Ectodermal cell (in vitro differentiated cells): ENCODE measurements around the gene PHKG2.

Source experiments
- H3K27ac ChIP-seq: 2 replicates; pipeline ENCODE4 v1.7.0; 2013; ENCODE audit warnings: mild to moderate bottlenecking, low read depth, low read length; ENCODE audit not compliant: insufficient read depth, poor library complexity, severe bottlenecking
- H3K27me3 ChIP-seq: 2 replicates; pipeline ENCODE4 v1.7.0; 2013; ENCODE audit warnings: mild to moderate bottlenecking, low read length; ENCODE audit not compliant: insufficient read depth, control insufficient read depth, poor library complexity, severe bottlenecking
- H3K36me3 ChIP-seq: one replicate; pipeline ENCODE4 v1.7.0; 2013; ENCODE audit warnings: low read length; ENCODE audit not compliant: control insufficient read depth, insufficient read depth
- H3K4me1 ChIP-seq: one replicate; pipeline ENCODE4 v1.7.0; 2013; ENCODE audit warnings: low read length; ENCODE audit not compliant: control insufficient read depth, insufficient read depth
- H3K4me3 ChIP-seq: 2 replicates; pipeline ENCODE4 v1.7.0; 2013; ENCODE audit warnings: low read depth, low read length, control low read depth; ENCODE audit not compliant: insufficient read depth
- H3K9me3 ChIP-seq: 2 replicates; pipeline ENCODE4 v1.7.0; 2013; ENCODE audit warnings: mild to moderate bottlenecking, low read length, moderate library complexity; ENCODE audit not compliant: control insufficient read depth
- WGBS, 2 experiments: methylation state at CpG; one replicate each; pipeline ENCODE4 v1.1.7; 2013; ENCODE audit warnings: missing lambda C conversion rate in 2 of 2; 5-methylcytosine and 5-hydroxymethylcytosine counted together

The PHKG2 gene

DNA sequence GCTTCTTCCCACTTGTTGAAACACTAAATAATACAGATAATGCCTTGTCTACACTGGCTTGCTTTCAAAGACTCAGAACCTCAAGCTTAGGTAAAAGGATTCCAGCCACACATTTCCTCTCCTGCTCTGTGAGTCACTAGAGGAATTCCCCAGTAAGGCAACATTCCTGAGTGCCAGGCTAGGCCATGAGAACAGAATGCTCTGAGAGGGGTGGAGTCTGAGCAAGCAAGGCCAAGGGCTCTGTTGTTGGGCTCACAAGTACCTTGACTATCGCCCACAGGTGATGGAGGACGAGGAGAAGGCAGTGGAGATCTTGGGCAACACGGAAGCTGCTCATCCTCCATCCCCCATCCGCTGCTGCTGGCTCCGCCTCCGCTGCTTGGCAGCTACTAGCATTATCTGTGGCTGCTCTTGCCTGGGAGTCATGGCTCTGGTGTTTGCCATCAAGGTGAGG lies 6.7 kb upstream of the PHKG2 start:
- H3K36me3 ChIP-seq = peaks cover 27% of the 10 kb centered on the region
- H3K9me3 ChIP-seq = no peaks in the 10 kb centered on the region
- no peaks in the 10 kb centered on the region for H3K4me1 ChIP-seq
- H3K4me3 ChIP-seq = no peak overlapping the region
- H3K27ac ChIP-seq = no peak overlapping the region
- no peaks in the 10 kb centered on the region for H3K27me3 ChIP-seq
- WGBS, 2 experiments = 89 to 90% methylated on average over 6 of the region's 6 CpGs

DNA sequence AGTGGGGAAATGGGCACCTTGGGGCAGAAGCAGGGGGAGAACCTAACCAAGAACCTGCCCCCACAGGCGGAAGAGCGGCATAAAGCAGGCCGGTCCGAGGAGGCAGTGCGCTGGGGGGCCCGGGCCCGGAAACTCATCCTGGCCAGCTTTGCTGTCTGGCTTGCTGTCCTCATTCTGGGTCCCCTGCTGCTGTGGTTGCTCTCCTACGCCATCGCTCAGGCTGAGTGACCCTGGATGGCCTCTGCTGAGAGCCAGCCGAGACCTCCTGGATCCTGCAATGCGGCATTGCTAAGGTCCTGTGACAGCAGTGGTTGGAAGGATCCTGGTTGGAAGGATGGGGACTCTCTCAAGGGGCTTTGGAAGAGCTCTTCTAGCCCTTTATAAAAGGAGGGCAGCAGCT lies 4.5 kb upstream of the PHKG2 start:
- Histone ChIP-seq H3K9me3 (no peaks in the 10 kb centered on the region), H3K27ac (peak overlapping the region; percentile 8), H3K36me3 (peaks cover 9% of the 10 kb centered on the region), H3K27me3 (no peaks in the 10 kb centered on the region), H3K4me1 (no peaks in the 10 kb centered on the region), H3K4me3 (no peak overlapping the region)
- WGBS, 2 experiments = 95 to 96% methylated on average over 11 of the region's 11 CpGs

DNA sequence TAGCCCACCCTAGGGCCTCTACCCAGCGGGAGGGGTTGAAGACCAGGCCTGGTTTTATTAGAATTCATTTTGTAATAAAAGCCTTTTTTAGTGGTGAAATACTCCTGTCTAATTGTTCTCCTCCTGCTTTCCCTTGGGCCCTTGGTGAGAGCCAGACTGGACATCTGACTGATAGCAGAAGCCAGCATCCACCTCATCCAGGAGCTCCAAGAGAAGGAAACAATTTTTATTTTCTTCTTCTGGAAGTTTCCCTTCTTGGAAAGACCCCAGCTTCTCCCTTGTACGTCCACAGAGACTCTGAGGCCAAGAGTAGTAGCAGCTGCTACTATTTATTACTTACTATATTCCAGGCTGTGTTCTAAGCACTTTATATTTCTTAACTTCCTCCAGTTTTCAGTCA lies 4.0 kb upstream of the PHKG2 start:
- no peak overlapping the region for H3K4me3 ChIP-seq
- no peaks in the 10 kb centered on the region for H3K27me3 ChIP-seq
- H3K27ac ChIP-seq = no peak overlapping the region
- no peaks in the 10 kb centered on the region for H3K9me3 ChIP-seq
- no peaks in the 10 kb centered on the region for H3K4me1 ChIP-seq
- peaks cover 5% of the 10 kb centered on the region for H3K36me3 ChIP-seq
- 83 to 100% methylated on average over 1 to 2 of the region's 2 CpGs for WGBS, 2 experiments

DNA sequence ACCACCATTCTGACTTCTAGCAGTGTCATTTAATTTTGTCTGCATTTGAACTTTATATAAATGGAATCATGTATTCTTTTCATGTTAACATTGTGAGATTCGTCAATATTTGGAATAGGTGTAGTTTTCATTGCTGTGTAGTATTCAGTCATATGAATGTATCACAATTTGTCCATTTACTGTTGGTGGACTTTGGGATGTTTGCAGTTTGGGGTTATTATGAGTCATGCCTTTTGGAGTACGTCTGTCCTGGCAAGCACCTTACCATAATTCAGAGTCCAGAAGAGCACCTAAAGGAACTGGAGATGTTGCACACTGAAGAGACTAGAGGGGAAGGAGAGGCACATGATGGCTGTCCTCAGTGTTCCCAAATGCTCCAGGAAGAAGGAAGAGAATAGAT lies 3.1 kb upstream of the PHKG2 start:
- no peaks in the 10 kb centered on the region for H3K27me3 ChIP-seq
- H3K27ac ChIP-seq = no peak overlapping the region
- no peaks in the 10 kb centered on the region for H3K9me3 ChIP-seq
- H3K4me3 ChIP-seq = no peak overlapping the region
- H3K36me3 ChIP-seq = peaks cover 3% of the 10 kb centered on the region
- WGBS, 2 experiments = 90 to 94% methylated on average over 2 of the region's 2 CpGs
- H3K4me1 ChIP-seq = no peaks in the 10 kb centered on the region

DNA sequence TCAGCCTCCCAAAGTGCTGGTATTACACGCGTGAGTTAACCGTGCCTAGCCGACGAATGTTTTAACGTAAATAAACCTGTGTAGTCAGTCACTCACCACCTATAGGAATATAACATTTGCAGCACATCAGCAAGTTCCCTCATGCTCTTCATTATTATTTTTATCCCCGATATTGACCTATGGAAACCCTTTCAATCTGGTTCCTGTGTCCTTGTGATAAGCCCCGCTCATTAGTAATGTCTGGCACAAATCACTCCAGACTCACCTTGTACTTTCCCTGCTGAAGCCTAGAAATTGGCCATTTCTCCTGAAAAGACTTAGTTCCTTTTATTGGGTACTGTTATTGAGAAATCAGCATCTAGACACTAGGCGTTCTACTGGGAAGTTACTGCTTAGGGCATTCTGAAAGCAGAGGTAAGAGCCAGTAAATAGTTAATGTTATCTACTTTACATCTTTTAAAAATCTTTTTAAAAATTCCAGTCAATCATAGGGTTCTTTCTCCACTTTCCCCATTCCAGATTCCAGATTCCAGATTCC lies 1.5 kb upstream of the PHKG2 start:
- no peaks in the 10 kb centered on the region for H3K4me1 ChIP-seq
- no peak overlapping the region for H3K4me3 ChIP-seq

DNA sequence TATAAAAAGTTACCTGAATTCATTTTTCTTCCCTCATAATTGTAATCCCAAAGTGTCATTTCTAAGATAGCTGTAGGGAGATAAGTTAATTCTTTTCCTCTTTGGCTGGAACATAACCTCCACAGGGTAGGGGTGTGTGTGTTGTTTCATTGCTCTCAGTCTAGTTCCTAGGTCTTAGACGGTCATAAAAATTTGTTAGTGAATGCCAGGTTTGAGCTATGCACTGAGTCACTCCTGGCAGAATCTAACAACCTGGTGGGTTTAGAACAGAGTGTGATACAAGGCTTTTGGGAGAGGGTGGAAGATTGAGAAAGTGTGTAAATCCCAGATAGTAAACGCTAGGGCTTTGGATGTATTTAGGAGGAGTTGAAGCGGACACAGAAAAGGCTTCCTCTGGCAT lies 894 bp upstream of the PHKG2 start:
- H3K27ac ChIP-seq = no peak overlapping the region
- peak overlapping the region; percentile 57 for H3K4me3 ChIP-seq
- no peaks in the 10 kb centered on the region for H3K4me1 ChIP-seq
- WGBS, 2 experiments = 77 to 84% methylated on average over 3 of the region's 3 CpGs
- H3K9me3 ChIP-seq = no peaks in the 10 kb centered on the region
- no peaks in the 10 kb centered on the region for H3K27me3 ChIP-seq
- H3K36me3 ChIP-seq = peaks cover 8% of the 10 kb centered on the region

More for the DNA sequence above, 1.5 kb upstream of the PHKG2 start:
- no peaks in the 10 kb centered on the region for H3K9me3 ChIP-seq
- no peaks in the 10 kb centered on the region for H3K27me3 ChIP-seq
- H3K36me3 ChIP-seq = peaks cover 11% of the 10 kb centered on the region
- H3K27ac ChIP-seq = no peak overlapping the region
- WGBS, 2 experiments = 94 to 95% methylated on average over 9 of the region's 9 CpGs

DNA sequence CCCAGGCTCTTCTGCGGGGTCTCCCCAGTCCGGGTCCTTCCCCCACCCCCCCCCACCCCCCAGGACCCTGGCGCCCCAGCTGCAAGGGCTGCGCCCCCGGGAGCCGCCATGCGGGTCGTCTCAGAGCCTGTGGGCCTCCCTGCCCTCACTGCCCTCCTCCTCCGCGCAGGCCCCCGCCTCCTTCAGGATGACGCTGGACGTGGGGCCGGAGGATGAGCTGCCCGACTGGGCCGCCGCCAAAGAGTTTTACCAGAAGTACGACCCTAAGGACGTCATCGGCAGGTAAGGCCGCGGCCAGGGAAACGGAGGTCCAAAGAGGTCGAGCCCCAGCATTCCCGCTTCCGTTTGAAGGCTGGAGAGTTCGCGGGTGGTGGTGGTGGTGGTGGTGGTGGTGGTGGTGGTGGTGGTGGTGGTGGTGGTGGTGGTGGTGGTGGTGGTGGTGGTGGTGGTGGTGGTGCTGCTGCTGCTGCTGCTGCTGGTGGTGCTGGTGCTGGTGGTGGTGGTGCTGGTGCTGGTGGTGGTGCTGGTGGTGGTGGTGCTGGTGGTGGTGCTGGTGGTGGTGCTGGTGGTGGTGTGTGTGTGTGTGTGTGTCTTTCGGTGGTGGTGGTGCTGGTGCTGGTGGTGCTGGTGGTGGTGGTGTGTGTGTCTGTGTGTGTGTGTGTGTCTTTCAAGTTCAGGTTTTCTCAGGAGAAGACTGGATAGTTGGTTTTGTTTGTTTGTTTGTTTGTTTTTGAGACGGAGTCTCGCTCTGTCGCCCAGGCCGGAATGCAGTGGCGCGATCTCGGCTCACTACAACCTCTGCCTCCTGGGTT lies 615 bp downstream of the PHKG2 start:
- H3K36me3 ChIP-seq = peaks cover 19% of the 10 kb centered on the region

DNA sequence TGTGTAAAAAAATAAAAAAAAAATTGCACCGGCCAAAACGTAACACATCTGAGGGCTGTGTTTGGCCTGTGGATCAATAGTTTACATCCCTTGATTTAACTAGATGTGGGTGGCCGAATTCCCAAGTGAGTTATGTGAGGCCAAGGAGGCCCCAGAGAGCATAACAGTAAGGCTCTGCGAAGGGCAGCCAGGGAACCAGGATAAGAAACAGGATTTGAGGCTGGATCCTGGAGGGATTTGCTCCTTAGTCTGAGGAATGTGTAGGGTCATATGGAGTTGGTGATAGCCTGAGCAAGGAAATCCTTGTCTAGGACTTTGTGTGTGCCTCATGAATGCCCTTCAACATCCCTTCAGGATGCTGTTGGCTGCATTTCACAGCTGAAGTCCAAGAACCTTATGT lies 2.0 kb downstream of the PHKG2 start:
- Histone ChIP-seq H3K27me3 (no peaks in the 10 kb centered on the region), H3K9me3 (no peaks in the 10 kb centered on the region), H3K4me3 (no peak overlapping the region), H3K36me3 (peaks cover 20% of the 10 kb centered on the region), H3K27ac (no peak overlapping the region), H3K4me1 (no peaks in the 10 kb centered on the region)
- 94 to 95% methylated on average over 4 of the region's 4 CpGs for WGBS, 2 experiments

More for the DNA sequence above, 615 bp downstream of the PHKG2 start:
- Histone ChIP-seq H3K4me3 (peak overlapping the region; percentile 57), H3K4me1 (no peaks in the 10 kb centered on the region), H3K27ac (no peak overlapping the region), H3K27me3 (no peaks in the 10 kb centered on the region), H3K9me3 (no peaks in the 10 kb centered on the region)
- 18% methylated on average over 35 to 36 of the region's 36 CpGs for WGBS, 2 experiments

DNA sequence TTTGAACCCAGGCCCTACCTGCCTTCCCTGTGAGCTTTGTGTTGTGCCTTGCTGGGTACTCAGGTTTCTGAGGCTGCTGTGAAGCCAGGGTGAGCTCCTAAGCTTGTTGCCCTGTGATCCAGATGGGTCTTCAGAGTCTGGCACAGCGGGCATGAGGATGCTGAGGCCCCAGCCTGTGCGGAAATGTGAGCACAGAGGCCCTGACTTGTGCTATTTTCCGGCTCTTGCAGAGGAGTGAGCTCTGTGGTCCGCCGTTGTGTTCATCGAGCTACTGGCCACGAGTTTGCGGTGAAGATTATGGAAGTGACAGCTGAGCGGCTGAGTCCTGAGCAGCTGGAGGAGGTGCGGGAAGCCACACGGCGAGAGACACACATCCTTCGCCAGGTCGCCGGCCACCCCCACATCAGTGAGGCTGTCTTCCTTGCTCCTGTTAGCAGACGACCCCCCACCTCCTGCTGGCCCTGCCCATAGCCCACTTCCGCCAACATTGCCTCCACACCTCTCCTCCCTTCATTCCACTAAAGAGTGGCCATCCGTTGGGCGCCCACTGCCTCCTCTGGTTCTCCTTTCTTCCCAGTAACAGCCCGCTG lies 2.7 kb downstream of the PHKG2 start:
- Histone ChIP-seq H3K36me3 (peaks cover 20% of the 10 kb centered on the region), H3K27me3 (no peaks in the 10 kb centered on the region), H3K9me3 (no peaks in the 10 kb centered on the region), H3K4me3 (no peak overlapping the region), H3K27ac (no peak overlapping the region), H3K4me1 (no peaks in the 10 kb centered on the region)
- 94 to 95% methylated on average over 20 of the region's 20 CpGs for WGBS, 2 experiments

DNA sequence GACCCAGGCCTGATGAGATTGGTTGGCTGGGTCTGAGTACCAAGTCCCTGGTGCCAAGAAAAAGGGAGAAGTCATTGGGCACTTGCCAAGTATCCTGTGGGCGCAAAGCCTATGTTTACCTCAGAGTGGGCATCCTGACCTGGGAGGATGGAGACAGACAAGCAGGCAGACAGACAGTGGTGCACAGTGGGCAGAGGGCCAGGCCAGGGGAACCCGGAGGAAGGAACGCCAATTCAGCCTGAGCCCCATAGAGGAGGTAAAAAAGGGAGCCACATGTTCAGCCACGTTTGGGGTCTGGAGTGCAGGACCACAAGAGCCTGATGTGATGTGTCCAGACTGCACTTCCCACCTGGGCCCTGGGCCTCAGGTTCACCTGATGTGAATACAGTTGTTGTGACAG lies 5.4 kb downstream of the PHKG2 start:
- H3K4me3 ChIP-seq = no peak overlapping the region
- no peaks in the 10 kb centered on the region for H3K27me3 ChIP-seq
- H3K27ac ChIP-seq = no peak overlapping the region
- no peaks in the 10 kb centered on the region for H3K9me3 ChIP-seq
- H3K4me1 ChIP-seq = no peaks in the 10 kb centered on the region
- H3K36me3 ChIP-seq = peaks cover 26% of the 10 kb centered on the region
- WGBS, 2 experiments = 94 to 95% methylated on average over 4 of the region's 4 CpGs
